Suppressor macrophage treated with lipopolysaccharide for 1 hour (primary cell): ENCODE measurements around the gene CYP2A6.
"Not testable (repeated sequence)": the region's sequence is repeated elsewhere in the genome, so short reads cannot be mapped to it uniquely, and the experiment has no call there.

Source experiments
- DNase-seq, 3 donors: peaks; one replicate each; pipeline ENCODE4 v3.0.0-alpha.2; 2020 to 2022

The CYP2A6 gene

GRCh38 chr19:40818480-40819399 is 31.5 kb downstream of the CYP2A6 start:
- DNase-seq = peak; percentile 77 to 88 (median 84)

- DNase-seq = no peak
These were observed 35.0 kb downstream of the CYP2A6 start for GRCh38 chr19:40815223-40815622.

- no peak for DNase-seq
These were observed 37.1 kb downstream of the CYP2A6 start for GRCh38 chr19:40813182-40813581.

- DNase-seq = not testable (repeated sequence)
These were observed 37.7 kb downstream of the CYP2A6 start for GRCh38 chr19:40812571-40812970.

GRCh38 chr19:40811478-40812341 is 38.5 kb downstream of the CYP2A6 start:
- no peak for DNase-seq

- DNase-seq = peak; percentile 65 to 87 (median 78)
These were observed 39.4 kb downstream of the CYP2A6 start for GRCh38 chr19:40810649-40811408.

GRCh38 chr19:40810160-40810559 is 40.1 kb downstream of the CYP2A6 start:
- DNase-seq = no peak

GRCh38 chr19:40809358-40810086 is 40.7 kb downstream of the CYP2A6 start:
- DNase-seq = no peak

- no peak for DNase-seq
These were observed 41.8 kb downstream of the CYP2A6 start for GRCh38 chr19:40808497-40808896.

GRCh38 chr19:40808021-40808325 is 42.3 kb downstream of the CYP2A6 start:
- no peak for DNase-seq

GRCh38 chr19:40807147-40808020 is 42.9 kb downstream of the CYP2A6 start:
- no peak for DNase-seq

GRCh38 chr19:40806423-40807146 is 43.7 kb downstream of the CYP2A6 start:
- peak; percentile 85 to 94 (median 91) for DNase-seq

- no peak for DNase-seq
These were observed 44.9 kb downstream of the CYP2A6 start for GRCh38 chr19:40805258-40805868.

- no peak for DNase-seq
These were observed 45.4 kb downstream of the CYP2A6 start for GRCh38 chr19:40804783-40805242.

- no peak for DNase-seq
These were observed 46.1 kb downstream of the CYP2A6 start for GRCh38 chr19:40803857-40804782.

GRCh38 chr19:40803170-40803856 is 46.9 kb downstream of the CYP2A6 start:
- no peak for DNase-seq

GRCh38 chr19:40802300-40803169 is 47.7 kb downstream of the CYP2A6 start:
- DNase-seq = peak; percentile 36 to 57 (median 39)
